Spleen (tissue), 7 donors: ENCODE results near the gene MSI2.
A peak's percentile ranks its signal among the peaks of the same experiment; 100 is the strongest.

Experiments
- POLR2AphosphoS5 ChIP-seq, 3 donors: sonication (generic); formaldehyde crosslinking; IDR thresholded peaks; one replicate each; pipeline ENCODE4 v1.5.1; 2017; ENCODE audit warnings: antibody characterized with exemption in 3 of 3
- TF ChIP-seq, protein P1 (sequence below), 11 experiments: fragments of 200-600 bp in 7 of 11; fragments of 450-650 bp in 4 of 11; sonication (generic) in 4 of 11; IDR thresholded peaks in 8 of 11; conservative IDR thresholded peaks in 3 of 11; 1 replicate in 7 of 11; 2 replicates in 4 of 11; pipeline versions ENCODE4 v1.4.0 to v1.8.0; 2016 to 2021; ENCODE audit warnings: antibody characterized with exemption in 11 of 11, inconsistent platforms in 4 of 11, mild to moderate bottlenecking in 1 of 11
- donor health status: DM: no; HTN: no; CAD: no; lungs with moderate emphysema.
- donor health status: DM: no; HTN: no; CAD: no.
- donor health status: DM: no; HTN: no; CAD: no.

GRCh38 chr17:57532966-57533365 is 276.6 kb downstream of the MSI2 start:
- TF ChIP-seq, protein P1, sequence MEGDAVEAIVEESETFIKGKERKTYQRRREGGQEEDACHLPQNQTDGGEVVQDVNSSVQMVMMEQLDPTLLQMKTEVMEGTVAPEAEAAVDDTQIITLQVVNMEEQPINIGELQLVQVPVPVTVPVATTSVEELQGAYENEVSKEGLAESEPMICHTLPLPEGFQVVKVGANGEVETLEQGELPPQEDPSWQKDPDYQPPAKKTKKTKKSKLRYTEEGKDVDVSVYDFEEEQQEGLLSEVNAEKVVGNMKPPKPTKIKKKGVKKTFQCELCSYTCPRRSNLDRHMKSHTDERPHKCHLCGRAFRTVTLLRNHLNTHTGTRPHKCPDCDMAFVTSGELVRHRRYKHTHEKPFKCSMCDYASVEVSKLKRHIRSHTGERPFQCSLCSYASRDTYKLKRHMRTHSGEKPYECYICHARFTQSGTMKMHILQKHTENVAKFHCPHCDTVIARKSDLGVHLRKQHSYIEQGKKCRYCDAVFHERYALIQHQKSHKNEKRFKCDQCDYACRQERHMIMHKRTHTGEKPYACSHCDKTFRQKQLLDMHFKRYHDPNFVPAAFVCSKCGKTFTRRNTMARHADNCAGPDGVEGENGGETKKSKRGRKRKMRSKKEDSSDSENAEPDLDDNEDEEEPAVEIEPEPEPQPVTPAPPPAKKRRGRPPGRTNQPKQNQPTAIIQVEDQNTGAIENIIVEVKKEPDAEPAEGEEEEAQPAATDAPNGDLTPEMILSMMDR (IDR thresholded peaks at IDR 0.05 in 8 of 11, conservative IDR thresholded peaks at IDR 0.05 in 3 of 11): no peak
- peak in 1 of 3 donors; percentile 24 for TF ChIP-seq POLR2AphosphoS5 (IDR thresholded peaks at IDR 0.05)
